ENCODE data around the gene DHDDS.

The DHDDS gene

GRCh38 chr1:26418865-26419349 lies 13.2 kb upstream of the DHDDS start:
- DNase-seq, result no peak

- no peak for DNase-seq
Measured at GRCh38 chr1:26419494-26419893, 12.6 kb upstream of the DHDDS start.

DNA sequence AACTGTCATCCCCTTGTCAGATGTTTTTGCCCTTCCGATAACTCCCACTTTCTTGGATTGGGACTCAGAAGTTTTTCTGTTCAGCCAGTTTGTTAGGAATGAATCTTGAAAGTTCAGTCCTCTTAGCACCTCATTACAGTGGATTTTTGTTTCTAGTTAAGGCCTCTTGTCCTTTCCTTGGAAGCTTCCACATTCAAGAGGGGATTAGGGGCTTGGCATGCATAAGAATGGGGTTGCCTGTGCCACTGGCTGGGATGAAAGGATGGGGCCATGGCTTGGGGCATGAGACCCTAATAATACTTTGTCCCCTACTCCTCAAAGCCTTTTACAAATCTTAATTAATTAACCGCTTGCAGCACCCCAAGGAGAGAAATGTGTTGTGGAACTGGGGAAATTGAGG lies 2.4 kb upstream of the DHDDS start:
- DNase-seq, result no peak

GRCh38 chr1:26432793-26433192 lies 672 bp downstream of the DHDDS start:
- DNase-seq, result no peak

DNA sequence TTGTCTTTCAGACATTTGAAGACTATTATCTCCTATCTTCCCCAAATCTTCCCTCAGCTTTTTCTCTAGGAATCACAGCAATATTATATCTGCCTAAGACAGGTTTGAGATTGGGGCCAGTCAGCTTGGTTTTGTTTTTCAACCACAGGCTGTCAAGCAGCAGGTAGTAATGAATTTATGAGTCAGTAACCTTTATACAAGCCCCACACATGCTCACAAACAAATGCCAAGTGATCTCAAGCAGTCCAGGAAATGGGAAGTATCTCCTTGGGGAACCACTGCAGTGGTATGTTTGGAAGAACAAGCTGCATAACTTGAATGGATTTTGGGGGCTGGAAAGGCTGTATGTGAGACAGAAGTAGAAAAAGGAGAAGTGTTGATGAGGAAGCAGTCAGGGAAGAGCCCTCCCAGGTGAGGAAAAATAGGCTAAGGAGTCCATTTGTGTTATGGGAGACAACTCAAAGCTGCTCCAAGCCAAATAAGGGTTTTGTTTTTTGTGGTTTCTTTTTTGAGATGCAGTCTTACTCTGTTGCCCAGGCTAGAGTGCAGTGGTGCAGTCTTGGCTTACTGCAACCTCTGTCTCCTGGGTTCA lies 2.1 kb downstream of the DHDDS start:
- DNase-seq, result no peak

GRCh38 chr1:26438041-26438440 lies 5.9 kb downstream of the DHDDS start:
- DNase-seq, result no peak

GRCh38 chr1:26440259-26440658 lies 8.1 kb downstream of the DHDDS start:
- DNase-seq, result no peak

- DNase-seq, result no peak
Measured at GRCh38 chr1:26449868-26450267, 17.7 kb downstream of the DHDDS start.

- DNase-seq, result no peak
Measured at GRCh38 chr1:26450908-26451307, 18.8 kb downstream of the DHDDS start.

DNA sequence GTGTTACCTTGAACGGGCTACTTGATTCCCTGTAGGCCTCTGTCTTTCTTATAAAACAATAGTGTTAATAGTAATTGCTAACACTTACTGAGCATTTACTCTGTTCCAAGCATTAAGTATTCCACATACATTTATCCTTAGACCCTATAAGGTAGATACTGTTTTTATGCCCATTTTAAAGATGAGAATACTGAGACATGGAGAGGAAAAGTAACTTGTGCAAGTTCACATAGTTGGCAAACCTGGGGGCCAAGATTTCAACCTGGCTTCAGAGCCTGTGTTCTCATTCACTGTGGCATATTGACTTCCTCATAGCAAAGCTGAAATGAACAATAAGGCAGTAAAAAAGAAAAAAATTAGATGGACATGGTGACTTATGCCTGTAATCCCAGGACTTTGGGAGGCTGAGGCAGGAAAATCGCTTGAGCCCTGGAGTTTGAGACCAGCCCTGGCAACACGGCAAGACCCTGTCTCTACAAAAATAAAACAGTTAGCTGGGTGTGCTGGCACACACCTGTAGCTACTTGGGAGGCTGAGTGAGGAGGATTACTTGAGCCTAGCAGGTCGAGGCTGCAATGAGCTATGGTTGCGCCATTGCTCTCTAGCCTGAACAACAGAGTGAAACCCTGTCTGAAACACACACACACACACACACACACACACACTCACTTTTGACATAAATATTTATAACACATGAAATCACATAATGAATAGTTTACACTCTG lies 20.5 kb downstream of the DHDDS start:
- DNase-seq, result no peak

DNA sequence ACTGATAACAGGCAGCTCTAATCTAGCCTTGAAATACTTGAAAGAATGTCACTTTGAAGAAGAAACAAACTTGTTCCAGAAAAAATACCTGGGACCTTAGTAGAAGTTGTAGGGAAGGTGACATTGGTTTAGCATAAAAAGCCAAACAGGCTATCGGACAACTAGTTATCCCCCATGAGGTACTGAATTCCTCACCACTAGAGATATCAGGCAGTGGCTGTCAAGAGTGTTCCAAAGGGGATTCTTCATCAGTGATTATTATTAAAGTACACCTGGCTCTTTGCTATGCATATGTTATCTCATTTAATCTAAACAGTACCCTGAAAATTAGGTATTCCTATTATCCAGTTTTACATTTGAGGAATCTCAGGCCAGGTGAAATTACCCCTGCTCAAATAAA lies 27.0 kb downstream of the DHDDS start:
- DNase-seq, result no peak

DNA sequence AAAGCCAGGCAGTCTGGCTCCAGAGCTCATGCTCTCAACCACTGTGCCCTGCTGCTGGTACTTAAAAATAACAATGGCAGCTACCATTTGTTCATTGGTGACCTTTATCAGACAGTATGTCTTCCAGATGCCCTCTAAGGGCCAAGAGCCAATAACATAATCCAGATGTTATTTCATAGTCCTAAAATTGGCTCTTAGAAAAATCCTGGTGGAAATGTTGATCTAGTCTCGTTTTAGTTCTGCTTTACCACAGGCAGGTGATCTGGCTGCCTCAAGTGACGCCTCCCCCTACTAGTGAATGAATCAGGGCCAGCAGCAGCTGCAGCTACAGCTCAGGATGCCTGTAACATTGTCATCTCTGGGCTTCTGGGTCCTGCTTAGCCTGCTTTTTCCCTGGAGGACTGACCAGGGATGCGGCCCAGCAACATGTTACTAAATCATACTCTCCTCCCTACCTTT lies 27.5 kb downstream of the DHDDS start:
- DNase-seq, result no peak

DNA sequence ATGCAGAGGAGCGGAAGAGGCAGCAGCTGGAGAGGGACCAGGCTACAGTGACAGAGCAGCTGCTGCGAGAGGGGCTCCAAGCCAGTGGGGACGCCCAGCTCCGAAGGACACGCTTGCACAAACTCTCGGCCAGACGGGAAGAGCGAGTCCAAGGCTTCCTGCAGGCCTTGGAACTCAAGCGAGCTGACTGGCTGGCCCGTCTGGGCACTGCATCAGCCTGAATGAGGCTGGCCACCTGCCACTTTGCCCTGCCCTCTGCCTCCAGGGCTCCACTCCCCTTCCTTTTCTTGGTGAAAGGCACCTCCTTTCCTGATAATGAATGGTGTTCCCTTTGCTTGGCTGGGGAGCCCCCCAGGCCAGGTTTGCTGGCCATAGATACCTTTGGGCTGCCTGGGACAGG lies 36.8 kb downstream of the DHDDS start:
- no peak for DNase-seq

DNA sequence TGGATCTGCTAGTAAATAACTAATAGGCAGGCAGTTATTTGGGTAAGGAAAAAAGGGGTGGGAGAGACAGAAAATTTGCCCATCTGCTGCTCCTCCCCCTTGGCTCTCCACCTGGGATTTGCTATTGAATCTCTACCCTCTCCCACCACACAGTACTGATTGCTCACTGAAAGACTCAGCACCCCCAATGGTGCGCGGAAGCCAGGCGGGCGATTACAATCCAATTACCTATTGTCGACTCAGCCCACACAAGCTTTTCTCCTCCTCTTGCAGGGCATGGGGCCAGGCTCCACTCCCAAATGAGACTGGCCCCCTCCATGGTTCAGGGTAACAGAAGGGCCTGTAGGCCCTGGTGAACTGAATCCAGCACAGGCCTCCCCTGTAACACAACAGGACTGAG lies 37.4 kb downstream of the DHDDS start:
- no peak for DNase-seq

GRCh38 chr1:26470878-26471497 lies 38.9 kb downstream of the DHDDS start:
- DNase-seq, result no peak

GRCh38 chr1:26471498-26472319 lies 39.6 kb downstream of the DHDDS start:
- no peak for DNase-seq

DNA sequence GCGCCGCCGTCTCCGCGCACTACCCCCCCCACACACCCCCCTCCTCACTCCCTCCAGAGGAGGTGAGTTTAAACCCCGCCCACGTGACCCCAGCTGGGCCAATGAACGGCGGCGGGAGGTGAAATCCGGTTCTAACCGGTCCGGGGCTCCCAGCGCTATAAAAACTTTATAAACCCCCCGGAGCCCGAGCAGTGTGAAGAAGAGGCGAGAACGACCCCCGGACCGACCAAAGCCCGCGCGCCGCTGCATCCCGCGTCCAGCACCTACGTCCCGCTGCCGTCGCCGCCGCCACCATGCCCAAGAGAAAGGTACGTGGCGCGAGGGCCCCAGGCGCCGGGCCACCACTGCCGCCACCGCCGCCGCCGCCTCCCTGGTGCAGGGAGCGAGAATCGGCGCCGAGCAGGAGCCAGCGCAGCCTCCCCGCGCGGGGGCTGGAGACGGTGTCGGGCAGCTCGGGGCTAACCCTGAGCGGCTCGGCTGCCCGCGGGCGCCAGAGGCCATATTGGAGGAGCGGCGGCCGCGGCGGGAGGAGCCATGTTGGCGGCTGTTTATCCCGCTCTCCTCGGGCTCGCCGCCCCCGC lies 40.3 kb downstream of the DHDDS start, which contains the start of gene HMGN2:
TSS of gene HMGN2 (plus strand) at position 121 of the 581 bp plus-strand sequence. CDS start at position 294, 173 bp downstream.
- DNase-seq, result peak; percentile 92 to 93

- peak; percentile 95 to 96 for DNase-seq
Measured at GRCh38 chr1:26472901-26473845, 41.1 kb downstream of the DHDDS start.

DNA sequence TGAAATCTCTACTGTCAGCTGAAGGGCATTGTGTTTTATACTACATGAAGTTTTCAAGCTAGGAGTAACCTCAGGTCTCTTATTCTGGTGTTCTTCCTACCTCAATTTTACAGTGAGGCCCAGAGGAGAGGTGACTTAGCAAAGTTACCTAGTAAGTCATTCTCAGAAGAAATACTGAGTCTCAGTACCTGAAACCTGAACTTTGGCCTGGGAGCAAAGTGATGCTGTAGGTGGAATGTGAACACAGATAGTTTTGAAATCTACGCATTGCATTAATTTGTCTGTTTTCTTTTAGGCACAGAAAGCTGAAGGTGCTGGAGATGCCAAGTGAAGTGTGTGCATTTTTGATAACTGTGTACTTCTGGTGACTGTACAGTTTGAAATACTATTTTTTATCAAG lies 42.7 kb downstream of the DHDDS start:
- DNase-seq, result no peak

- no peak for DNase-seq
Measured at GRCh38 chr1:26475989-26476388, 43.9 kb downstream of the DHDDS start.

GRCh38 chr1:26476958-26477357 lies 44.8 kb downstream of the DHDDS start:
- no peak for DNase-seq
